DOHH2 (cell line): Measurements from ENCODE around the gene RALGAPB.
A peak's percentile ranks its signal among the peaks of the same experiment; 100 is the strongest.

Experiments
- H3F3A ChIP-seq: fragments of 200-600 bp; sonication (generic), shearing (Covaris generic); 2 replicates; pipeline ENCODE4 v1.6.0; 2016; ENCODE audit warnings: antibody characterized with exemption, mild to moderate bottlenecking; ENCODE audit not compliant: control insufficient read depth, insufficient read depth
- H3K27ac ChIP-seq: fragments of 200-600 bp; sonication (generic); 2 replicates; pipeline ENCODE4 v1.5.1; 2014; ENCODE audit warnings: low read depth, mild to moderate bottlenecking, low read length, moderate library complexity
- H3K27me3 ChIP-seq: fragments of 200-600 bp; sonication (generic); 2 replicates; pipeline ENCODE4 v1.6.1; 2014; ENCODE audit warnings: mild to moderate bottlenecking, low read length, mixed read lengths; ENCODE audit not compliant: control insufficient read depth
- H3K36me3 ChIP-seq: fragments of 200-600 bp; sonication (generic); 2 replicates; pipeline ENCODE4 v1.6.1; 2014; ENCODE audit warnings: mild to moderate bottlenecking, low read length, moderate library complexity, mixed read lengths; ENCODE audit not compliant: control insufficient read depth
- H3K4me1 ChIP-seq: fragments of 200-600 bp; sonication (generic); 2 replicates; pipeline ENCODE4 v1.6.1; 2014; ENCODE audit warnings: mild to moderate bottlenecking, low read length, mixed read lengths; ENCODE audit not compliant: control insufficient read depth
- H3K4me2 ChIP-seq: fragments of 200-600 bp; sonication (generic); 2 replicates; pipeline ENCODE4 v1.6.0; 2014; ENCODE audit warnings: mild to moderate bottlenecking, low read length, moderate library complexity
- H3K4me3 ChIP-seq: fragments of 200-600 bp; sonication (generic); 2 replicates; pipeline ENCODE4 v1.5.1; 2014; ENCODE audit warnings: mild to moderate bottlenecking, low read length, mixed read lengths
- H3K79me2 ChIP-seq: fragments of 200-600 bp; sonication (generic); 2 replicates; pipeline ENCODE4 v1.6.1; 2014; ENCODE audit warnings: mild to moderate bottlenecking, low read length, mixed read lengths; ENCODE audit not compliant: control insufficient read depth
- H3K9me2 ChIP-seq: fragments of 200-600 bp; sonication (generic); replicated peaks from 2 replicates; pipeline ENCODE4 v1.6.1; 2014; ENCODE audit warnings: mild to moderate bottlenecking, low read length, mixed read lengths; ENCODE audit not compliant: control insufficient read depth
- H3K9me3 ChIP-seq: fragments of 200-600 bp; sonication (generic); 2 replicates; pipeline ENCODE4 v1.6.1; 2014; ENCODE audit warnings: antibody characterized with exemption, low read length, mixed read lengths; ENCODE audit not compliant: control insufficient read depth, insufficient read depth
- H4K20me1 ChIP-seq: fragments of 200-600 bp; sonication (generic); 2 replicates; pipeline ENCODE4 v1.6.0; 2014; ENCODE audit warnings: low read depth, mild to moderate bottlenecking, antibody characterized with exemption, low read length, moderate library complexity; ENCODE audit not compliant: control insufficient read depth, insufficient read depth
- EZH2phosphoT487 ChIP-seq: fragments of 200-600 bp; sonication (generic); IDR thresholded peaks from 2 replicates; pipeline ENCODE4 v1.6.1; 2017; ENCODE audit warnings: borderline replicate concordance, mild to moderate bottlenecking, antibody characterized with exemption, low read length, moderate library complexity, mixed read lengths
- TF ChIP-seq, protein P1 (sequence below): fragments of 200-600 bp; sonication (generic); IDR thresholded peaks from one replicate; pipeline ENCODE4 v1.5.1; 2014; ENCODE audit warnings: antibody characterized with exemption, mild to moderate bottlenecking, low read depth, low read length; ENCODE audit not compliant: poor library complexity, severe bottlenecking

Gene RALGAPB

DNA sequence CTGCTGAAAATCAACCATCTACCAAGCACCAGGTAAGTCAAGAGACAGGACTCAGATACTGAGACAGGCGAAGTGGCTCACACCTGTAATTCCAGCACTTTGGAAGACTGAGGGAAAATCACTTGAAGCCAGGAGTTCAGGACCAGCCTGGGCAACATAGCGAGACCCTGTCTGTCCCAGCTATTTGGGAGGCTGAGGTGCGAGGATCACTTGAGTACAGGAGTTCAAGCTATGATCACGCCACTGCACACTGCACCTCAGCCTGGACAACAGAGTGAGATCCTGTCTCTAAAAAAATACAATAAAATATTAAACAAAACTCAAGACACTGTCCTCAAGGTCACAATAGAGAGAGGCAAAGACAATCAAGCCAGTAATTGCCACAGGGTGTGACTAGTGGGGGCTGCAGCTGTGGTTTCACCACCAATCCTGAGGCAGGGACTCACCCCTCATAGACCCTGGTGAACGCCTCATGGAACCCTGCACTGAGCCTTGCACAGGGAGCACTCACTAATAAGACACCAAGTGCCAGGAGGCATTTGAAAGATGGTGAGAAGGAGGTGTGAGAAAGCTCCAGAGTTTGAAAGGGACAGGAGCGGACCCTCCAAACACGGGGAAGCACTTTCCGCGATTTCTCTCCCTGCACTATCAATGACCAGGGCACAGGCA lies 39.2 kb upstream of the RALGAPB start:
- no peak for TF ChIP-seq EZH2phosphoT487
- TF ChIP-seq, protein P1, sequence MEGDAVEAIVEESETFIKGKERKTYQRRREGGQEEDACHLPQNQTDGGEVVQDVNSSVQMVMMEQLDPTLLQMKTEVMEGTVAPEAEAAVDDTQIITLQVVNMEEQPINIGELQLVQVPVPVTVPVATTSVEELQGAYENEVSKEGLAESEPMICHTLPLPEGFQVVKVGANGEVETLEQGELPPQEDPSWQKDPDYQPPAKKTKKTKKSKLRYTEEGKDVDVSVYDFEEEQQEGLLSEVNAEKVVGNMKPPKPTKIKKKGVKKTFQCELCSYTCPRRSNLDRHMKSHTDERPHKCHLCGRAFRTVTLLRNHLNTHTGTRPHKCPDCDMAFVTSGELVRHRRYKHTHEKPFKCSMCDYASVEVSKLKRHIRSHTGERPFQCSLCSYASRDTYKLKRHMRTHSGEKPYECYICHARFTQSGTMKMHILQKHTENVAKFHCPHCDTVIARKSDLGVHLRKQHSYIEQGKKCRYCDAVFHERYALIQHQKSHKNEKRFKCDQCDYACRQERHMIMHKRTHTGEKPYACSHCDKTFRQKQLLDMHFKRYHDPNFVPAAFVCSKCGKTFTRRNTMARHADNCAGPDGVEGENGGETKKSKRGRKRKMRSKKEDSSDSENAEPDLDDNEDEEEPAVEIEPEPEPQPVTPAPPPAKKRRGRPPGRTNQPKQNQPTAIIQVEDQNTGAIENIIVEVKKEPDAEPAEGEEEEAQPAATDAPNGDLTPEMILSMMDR: no peak
- H3K36me3 ChIP-seq: peaks cover 62% of the 10 kb centered on the region
- no peaks in the 10 kb centered on the region; the same call in 1 of the 2 replicates for H3K27me3 ChIP-seq
- H3K27ac ChIP-seq: no peak overlapping the region
- peaks cover 33% of the 10 kb centered on the region for H3K4me1 ChIP-seq
- peak overlapping the region; percentile 67 for H3K4me2 ChIP-seq
- H3K4me3 ChIP-seq: peak overlapping the region; percentile 88
- H3F3A ChIP-seq: no peaks in the 10 kb centered on the region
- peaks cover 34% of the 10 kb centered on the region for H4K20me1 ChIP-seq
- no peaks in the 10 kb centered on the region for H3K9me3 ChIP-seq
- H3K9me2 ChIP-seq: no peaks in the 10 kb centered on the region
- H3K79me2 ChIP-seq: peaks cover 65% of the 10 kb centered on the region

DNA sequence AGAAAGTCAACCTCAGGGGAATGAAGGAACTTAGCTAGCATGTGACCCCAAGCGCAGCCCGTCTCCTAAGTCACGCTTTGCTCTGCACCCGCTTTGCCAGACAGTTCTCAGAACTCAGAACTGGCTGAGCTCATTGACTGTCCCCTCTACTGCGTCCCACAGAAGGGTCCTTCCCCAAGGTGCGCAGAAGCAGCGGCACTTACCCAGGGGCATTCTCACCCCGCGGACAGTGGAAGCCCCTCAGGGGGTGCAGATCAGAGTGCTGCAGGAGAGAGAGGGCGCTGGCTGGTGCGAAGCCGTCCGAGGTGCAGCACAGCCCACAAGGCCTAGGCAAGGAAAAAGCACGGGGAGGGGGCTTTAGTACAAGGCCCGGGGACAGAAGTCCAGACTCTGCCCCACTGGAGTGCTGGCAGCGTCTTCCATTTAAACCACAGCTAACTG lies 38.3 kb upstream of the RALGAPB start:
- peaks cover 33% of the 10 kb centered on the region for H3K4me1 ChIP-seq
- H3K9me3 ChIP-seq: no peaks in the 10 kb centered on the region
- no peaks in the 10 kb centered on the region; the same call in 1 of the 2 replicates for H3K27me3 ChIP-seq
- peak overlapping the region; percentile 88 for H3K4me3 ChIP-seq
- H3K4me2 ChIP-seq: peak overlapping the region; percentile 67
- peaks cover 53% of the 10 kb centered on the region for H3K36me3 ChIP-seq
- peaks cover 31% of the 10 kb centered on the region for H4K20me1 ChIP-seq
- H3F3A ChIP-seq: no peaks in the 10 kb centered on the region
- no peaks in the 10 kb centered on the region for H3K9me2 ChIP-seq
- TF ChIP-seq, protein P1: peak; percentile 23
- no peak for TF ChIP-seq EZH2phosphoT487
- H3K27ac ChIP-seq: peak overlapping the region; percentile 68
- H3K79me2 ChIP-seq: peaks cover 56% of the 10 kb centered on the region

DNA sequence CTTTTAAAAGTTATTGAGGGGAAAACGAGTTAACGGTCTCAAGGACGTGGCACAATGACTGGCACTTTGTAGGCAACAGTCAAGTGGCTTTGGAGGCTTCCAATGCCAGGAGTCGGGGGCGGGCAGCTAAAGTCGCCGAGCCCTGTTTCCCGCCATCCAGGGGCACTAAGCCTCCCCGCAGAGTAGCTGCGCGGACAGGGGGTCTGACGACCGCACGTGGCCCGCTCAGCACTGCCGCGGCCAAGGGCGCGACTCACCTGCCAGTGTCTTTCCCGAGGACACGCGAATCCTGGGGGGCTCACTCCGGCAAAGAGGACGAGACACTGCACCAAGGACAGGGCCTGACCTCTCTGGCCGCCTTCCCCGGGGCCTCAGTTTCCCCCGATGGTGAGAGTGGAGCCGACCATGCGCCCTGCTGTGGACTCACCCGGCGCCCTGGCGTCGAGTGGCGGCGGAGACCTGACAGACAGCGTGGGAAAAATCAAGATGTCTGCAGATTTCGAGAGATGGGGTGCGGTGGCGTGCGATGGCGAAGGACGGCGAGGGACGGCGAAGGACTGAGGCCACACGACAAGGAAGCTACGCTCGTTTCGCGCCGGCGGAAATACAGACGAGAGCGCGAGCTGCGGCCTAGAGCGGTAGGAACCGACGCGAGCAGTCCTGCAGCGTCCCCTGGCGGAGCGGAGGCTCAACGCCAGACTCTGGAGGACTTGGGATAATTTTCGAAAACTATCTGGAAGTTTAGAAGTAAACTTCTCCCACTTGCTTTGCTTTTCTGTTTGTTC lies 37.7 kb upstream of the RALGAPB start, which contains the start of gene SNHG17:
TSS of gene SNHG17 (minus strand) at position 559 of the 785 bp plus-strand sequence.
- H3K4me2 ChIP-seq: peak within 1 kb of the TSS; percentile 67
- no peaks in the 10 kb centered on the region for H3K9me3 ChIP-seq
- H3K4me3 ChIP-seq: peak within 1 kb of the TSS; percentile 88
- H4K20me1 ChIP-seq: peaks cover 28% of the 10 kb centered on the region
- H3K27me3 ChIP-seq: no peaks in the 10 kb centered on the region; the same call in 1 of the 2 replicates
- no peaks in the 10 kb centered on the region for H3F3A ChIP-seq
- H3K4me1 ChIP-seq: peaks cover 33% of the 10 kb centered on the region
- TF ChIP-seq EZH2phosphoT487: no peak
- TF ChIP-seq, protein P1: peak; percentile 98
- peaks cover 47% of the 10 kb centered on the region for H3K36me3 ChIP-seq
- H3K79me2 ChIP-seq: peaks cover 49% of the 10 kb centered on the region
- H3K9me2 ChIP-seq: no peaks in the 10 kb centered on the region
- H3K27ac ChIP-seq: peak within 1 kb of the TSS; percentile 68
